PC-3 (cell line): ENCODE measurements around the gene PSRC1. TPM values are rescaled to one million over a fixed set of nuclear protein-coding genes. Genes with fewer than 3 reads are reported as not detected.
"Not testable (repeated sequence)": the region's sequence is repeated elsewhere in the genome, so short reads cannot be mapped to it uniquely, and the experiment has no call there.

ENCODE experiments used
- ATAC-seq: fragments of 200-7000 bp; cut with Tn5 transposase; 2 replicates; pipeline ENCODE4 v1.9.1; 2020; ENCODE audit warnings: mild to moderate bottlenecking, moderate library complexity
- BruUV-seq: library from RNA; stranded (reverse); fragments of 400-500 nt; replicated peaks from 2 replicates; lab custom pipeline; 2021; lab: Mats Ljungman, UMichigan
- CTCF ChIA-PET: fragments of 300-600 bp; sonication (Branson Sonifier 250); formaldehyde crosslinking; loops from one replicate; lab custom pipeline; 2022; ENCODE audit warnings: antibody characterized with exemption; lab: Charles Lee
- POLR2A ChIA-PET: fragments of 300-600 bp; sonication (Branson Sonifier 250); formaldehyde crosslinking; loops from one replicate; lab custom pipeline; 2022; ENCODE audit warnings: antibody characterized with exemption; ENCODE audit not compliant: unreplicated experiment; lab: Charles Lee
- DNase-seq: peaks from one replicate; pipeline ENCODE4 v3.0.0-alpha.2; 2015
- H2AFZ ChIP-seq: fragments of 300-600 bp; sonication (generic); 2 replicates; pipeline ENCODE4 v1.6.0; 2016; ENCODE audit warnings: antibody characterized with exemption, low read length
- H3F3A ChIP-seq: fragments of 300-600 bp; sonication (generic); one replicate; pipeline ENCODE4 v1.6.0; 2017; ENCODE audit warnings: antibody characterized with exemption, low read length, control low read depth, mild to moderate bottlenecking; ENCODE audit not compliant: unreplicated experiment
- H3K27ac ChIP-seq: fragments of 300-600 bp; sonication (generic); 2 replicates; pipeline ENCODE4 v1.5.1; 2016; ENCODE audit warnings: mild to moderate bottlenecking, low read length
- H3K27me3 ChIP-seq: fragments of 300-600 bp; sonication (generic); 2 replicates; pipeline ENCODE4 v1.6.1; 2016; ENCODE audit warnings: low read length, mixed read lengths
- H3K36me3 ChIP-seq: fragments of 300-600 bp; sonication (generic); 2 replicates; pipeline ENCODE4 v1.6.1; 2016; ENCODE audit warnings: low read depth, mixed run types, low read length, mixed read lengths
- H3K4me1 ChIP-seq: fragments of 300-600 bp; sonication (generic); 2 replicates; pipeline ENCODE4 v1.5.1; 2016; ENCODE audit warnings: low read length; ENCODE audit not compliant: insufficient read depth
- H3K4me2 ChIP-seq: fragments of 300-600 bp; sonication (generic); 2 replicates; pipeline ENCODE4 v1.6.0; 2016; ENCODE audit warnings: low read length
- H3K4me3 ChIP-seq: fragments of 300-600 bp; sonication (generic); 2 replicates; pipeline ENCODE4 v1.5.1; 2016; ENCODE audit warnings: mild to moderate bottlenecking, low read length, mixed read lengths
- H3K79me2 ChIP-seq: fragments of 300-600 bp; sonication (generic); 2 replicates; pipeline ENCODE4 v1.6.1; 2017; ENCODE audit warnings: low read length, mixed read lengths
- H3K9ac ChIP-seq: fragments of 300-600 bp; sonication (generic); 2 replicates; pipeline ENCODE4 v1.6.0; 2016; ENCODE audit warnings: mild to moderate bottlenecking, low read length
- H3K9me2 ChIP-seq: fragments of 300-600 bp; sonication (generic); replicated peaks from 2 replicates; pipeline ENCODE4 v1.6.1; 2016; ENCODE audit warnings: mixed run types, low read length, mixed read lengths
- H3K9me3 ChIP-seq: fragments of 300-600 bp; sonication (generic); 2 replicates; pipeline ENCODE4 v1.6.1; 2016; ENCODE audit warnings: low read length, mixed read lengths
- H4K20me1 ChIP-seq: fragments of 300-600 bp; sonication (generic); 2 replicates; pipeline ENCODE4 v1.6.1; 2016; ENCODE audit warnings: low read length, mixed read lengths
- EZH2 ChIP-seq: fragments of 300-600 bp; sonication (generic); IDR thresholded peaks from one replicate; pipeline ENCODE4 v1.6.1; 2017; ENCODE audit warnings: antibody characterized with exemption, mild to moderate bottlenecking, low read length; ENCODE audit not compliant: unreplicated experiment
- EZH2phosphoT487 ChIP-seq: fragments of 300-600 bp; sonication (generic); IDR thresholded peaks from 2 replicates; pipeline ENCODE4 v1.6.1; 2018; ENCODE audit warnings: mild to moderate bottlenecking, antibody characterized with exemption, low read length, borderline replicate concordance
- intact Hi-C: fragments of 100-400 bp; cut with micrococcal nuclease; formaldehyde crosslinking; loops from 2 replicates; pipeline ENCODE4 v1.9.0; 2023
- total RNA-seq: library from RNA; depleted of rRNA; stranded (reverse); fragments of >200 nt; gene quantifications from 2 replicates; pipeline ENCODE4 v1.2.3, GENCODE V29; 2014
- TF ChIP-seq, protein P1 (sequence below): fragments of 300-600 bp; sonication (generic); conservative IDR thresholded peaks from 2 replicates; pipeline ENCODE4 v1.5.1; 2017; ENCODE audit warnings: antibody characterized with exemption, low read depth, mild to moderate bottlenecking, low read length

PSRC1 gene
- total RNA-seq, 1 experiment from 2014 or later, result 33.8 TPM

DNA sequence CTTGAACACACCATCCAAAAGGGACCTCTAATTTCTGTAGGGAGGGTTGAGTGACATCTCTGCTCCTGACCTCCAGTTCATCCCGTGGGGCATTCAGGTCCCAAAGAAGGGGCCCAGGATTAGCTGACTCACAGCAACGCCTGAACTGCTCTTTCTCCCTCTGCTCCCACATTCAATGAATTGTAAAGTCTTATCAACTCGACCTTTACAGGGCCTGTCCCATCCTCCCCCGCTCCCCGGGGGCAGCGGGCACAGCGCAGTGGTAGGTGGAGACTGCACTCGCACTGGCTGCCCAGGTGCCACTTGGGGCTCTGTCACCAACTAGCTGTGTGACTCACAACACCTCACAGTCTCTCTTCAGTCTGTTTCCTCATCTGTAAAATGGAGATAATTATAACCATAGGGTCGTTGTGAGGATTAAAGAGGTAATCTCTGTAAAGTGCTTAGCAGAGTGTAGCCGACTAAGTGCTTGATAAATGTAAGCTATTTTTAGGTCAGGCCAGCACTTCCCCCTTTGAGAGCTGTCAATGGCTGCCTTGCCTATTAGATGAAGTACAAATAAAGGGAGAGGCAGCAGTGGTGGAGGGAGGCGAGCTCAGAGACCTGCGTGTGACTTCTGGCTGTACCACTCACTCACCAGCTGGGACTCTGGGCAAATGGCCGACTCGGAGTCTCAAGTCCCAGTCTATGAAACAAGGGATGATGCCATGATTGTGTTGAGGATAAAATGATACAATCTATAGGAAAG, 24.5 kb upstream of the PSRC1 start:
- Histone ChIP-seq H3K9ac (no peak overlapping the region), H3K27me3 (no peaks in the 10 kb centered on the region), H3F3A (no peaks in the 10 kb centered on the region), H3K9me3 (no peaks in the 10 kb centered on the region), H3K27ac (no peak overlapping the region), H3K4me1 (no peaks in the 10 kb centered on the region), H2AFZ (no peak overlapping the region), H3K4me2 (no peak overlapping the region), H3K79me2 (no peaks in the 10 kb centered on the region), H3K4me3 (no peak overlapping the region), H4K20me1 (no peaks in the 10 kb centered on the region), H3K9me2 (no peaks in the 10 kb centered on the region), H3K36me3 (no peaks in the 10 kb centered on the region)
- ChIA-PET CTCF (no interaction called here), POLR2A (no interaction called here)
- TF ChIP-seq, protein P1, sequence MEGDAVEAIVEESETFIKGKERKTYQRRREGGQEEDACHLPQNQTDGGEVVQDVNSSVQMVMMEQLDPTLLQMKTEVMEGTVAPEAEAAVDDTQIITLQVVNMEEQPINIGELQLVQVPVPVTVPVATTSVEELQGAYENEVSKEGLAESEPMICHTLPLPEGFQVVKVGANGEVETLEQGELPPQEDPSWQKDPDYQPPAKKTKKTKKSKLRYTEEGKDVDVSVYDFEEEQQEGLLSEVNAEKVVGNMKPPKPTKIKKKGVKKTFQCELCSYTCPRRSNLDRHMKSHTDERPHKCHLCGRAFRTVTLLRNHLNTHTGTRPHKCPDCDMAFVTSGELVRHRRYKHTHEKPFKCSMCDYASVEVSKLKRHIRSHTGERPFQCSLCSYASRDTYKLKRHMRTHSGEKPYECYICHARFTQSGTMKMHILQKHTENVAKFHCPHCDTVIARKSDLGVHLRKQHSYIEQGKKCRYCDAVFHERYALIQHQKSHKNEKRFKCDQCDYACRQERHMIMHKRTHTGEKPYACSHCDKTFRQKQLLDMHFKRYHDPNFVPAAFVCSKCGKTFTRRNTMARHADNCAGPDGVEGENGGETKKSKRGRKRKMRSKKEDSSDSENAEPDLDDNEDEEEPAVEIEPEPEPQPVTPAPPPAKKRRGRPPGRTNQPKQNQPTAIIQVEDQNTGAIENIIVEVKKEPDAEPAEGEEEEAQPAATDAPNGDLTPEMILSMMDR, result no peak
- TF ChIP-seq EZH2, result no peak
- no peak for TF ChIP-seq EZH2phosphoT487
- BruUV-seq, result no TSS peak
- no peak; the same call in 1 of the 2 replicates for ATAC-seq
- intact Hi-C loops, result no loop called here
- no peak for DNase-seq

DNA sequence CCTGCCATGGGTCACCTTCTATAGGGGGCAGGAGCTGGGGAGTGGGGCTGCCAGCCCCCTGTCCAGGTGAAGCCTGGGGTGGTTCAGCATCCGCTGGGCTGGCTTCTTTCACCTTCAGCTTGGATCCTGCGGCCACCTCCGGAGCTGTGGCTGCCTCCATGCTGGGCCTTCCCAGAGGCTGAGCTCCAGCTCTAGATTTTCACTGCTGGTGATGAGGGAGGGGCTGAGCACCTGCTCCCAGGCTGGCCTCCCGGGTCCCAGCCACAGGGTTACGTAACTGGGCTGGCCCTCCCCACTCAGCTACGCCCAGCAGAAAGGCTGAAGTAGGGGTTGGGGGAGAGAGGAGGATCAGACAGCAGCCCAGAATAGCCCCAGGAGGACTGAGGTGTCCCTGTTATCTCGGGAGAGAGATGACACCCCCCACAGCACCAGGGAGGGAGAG, 23.9 kb upstream of the PSRC1 start, which contains the start of gene MYBPHL:
TSS of gene MYBPHL (minus strand) at position 180 of the 442 bp plus-strand sequence. CDS start at position 160, 20 bp downstream.
- CTCF ChIA-PET, result no interaction called here
- ATAC-seq, result no peak

DNA sequence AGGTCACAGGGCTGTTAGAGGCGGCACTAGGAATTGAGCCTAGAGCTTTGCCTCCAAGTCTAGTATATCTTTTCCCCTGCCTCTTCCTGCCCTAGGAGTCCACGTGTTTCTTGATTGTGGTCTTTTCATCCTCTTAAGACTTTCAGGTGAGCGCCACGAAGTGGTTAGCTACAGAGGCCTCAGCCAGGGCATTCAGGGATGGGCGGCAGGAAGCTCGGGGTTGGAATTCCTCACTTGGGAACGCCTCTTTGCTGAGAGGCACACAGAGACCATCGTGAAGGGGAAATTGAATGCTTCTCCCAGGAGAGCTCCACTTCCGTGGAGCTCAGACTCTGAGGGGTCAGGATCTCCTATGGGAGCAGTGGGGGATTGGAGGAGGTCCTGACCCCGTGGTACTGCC, 23.0 kb upstream of the PSRC1 start:
- H2AFZ ChIP-seq, H3F3A ChIP-seq, H3K27me3 ChIP-seq, H3K9me3 ChIP-seq, intact Hi-C loops, ATAC-seq, DNase-seq, CTCF ChIA-PET, POLR2A ChIA-PET, H3K36me3 ChIP-seq, BruUV-seq, H3K4me2 ChIP-seq, H3K4me1 ChIP-seq, H3K79me2 ChIP-seq, H4K20me1 ChIP-seq, H3K4me3 ChIP-seq, H3K9me2 ChIP-seq, H3K27ac ChIP-seq, H3K9ac ChIP-seq: not testable (repeated sequence)

More for the DNA sequence above, 23.9 kb upstream of the PSRC1 start, which contains the start of gene MYBPHL:
- no peaks in the 10 kb centered on the region for H3K27me3 ChIP-seq
- H3F3A ChIP-seq, result no peaks in the 10 kb centered on the region
- no TSS peak for BruUV-seq
- no peak within 1 kb of the TSS for H3K9ac ChIP-seq
- POLR2A ChIA-PET, result no interaction called here
- TF ChIP-seq EZH2phosphoT487 (no peak), EZH2 (no peak)
- TF ChIP-seq, protein P1, result no peak
- H3K4me3 ChIP-seq, result no peak within 1 kb of the TSS
- no peaks in the 10 kb centered on the region for H4K20me1 ChIP-seq
- no peak within 1 kb of the TSS for H2AFZ ChIP-seq
- no peak within 1 kb of the TSS for H3K4me2 ChIP-seq
- H3K9me3 ChIP-seq, result no peaks in the 10 kb centered on the region
- H3K79me2 ChIP-seq, result no peaks in the 10 kb centered on the region
- H3K4me1 ChIP-seq, result no peaks in the 10 kb centered on the region
- H3K36me3 ChIP-seq, result no peaks in the 10 kb centered on the region
- no peak within 1 kb of the TSS for H3K27ac ChIP-seq
- DNase-seq, result no peak
- intact Hi-C loops, result no loop called here
- H3K9me2 ChIP-seq, result no peaks in the 10 kb centered on the region
